Endothelial cell of umbilical vein (primary cell): ENCODE data around the gene BUB1B.

Source experiments
- EZH2 ChIP-seq: IDR thresholded peaks from 2 replicates; pipeline ENCODE4 v1.6.1; 2012; ENCODE audit warnings: borderline replicate concordance, low read depth, mild to moderate bottlenecking, moderate library complexity, low read length, inconsistent platforms; ENCODE audit not compliant: severe bottlenecking
- MYC ChIP-seq: IDR thresholded peaks from one replicate; pipeline ENCODE4 v1.6.1; 2011; ENCODE audit warnings: mild to moderate bottlenecking, low read depth, low read length
- POLR2A ChIP-seq: IDR thresholded peaks from 2 replicates; pipeline ENCODE4 v1.6.1; 2012; ENCODE audit warnings: low read depth, mild to moderate bottlenecking, control low read depth, low read length
- TF ChIP-seq, protein P1 (sequence below), 2 donors: IDR thresholded peaks; 1 replicate in 1 of 2; 2 replicates in 1 of 2; pipeline ENCODE4 v1.5.1; 2011; ENCODE audit warnings: low read length in 2 of 2, mild to moderate bottlenecking in 2 of 2, moderate library complexity in 2 of 2, control low read depth in 1 of 2, inconsistent platforms in 1 of 2, low read depth in 1 of 2; ENCODE audit not compliant: insufficient read depth in 1 of 2; ENCODE audit errors: extremely low read depth in 1 of 2

GRCh38 chr15:40257656-40258450 lies 97.0 kb downstream of the BUB1B start:
- TF ChIP-seq, protein P1, sequence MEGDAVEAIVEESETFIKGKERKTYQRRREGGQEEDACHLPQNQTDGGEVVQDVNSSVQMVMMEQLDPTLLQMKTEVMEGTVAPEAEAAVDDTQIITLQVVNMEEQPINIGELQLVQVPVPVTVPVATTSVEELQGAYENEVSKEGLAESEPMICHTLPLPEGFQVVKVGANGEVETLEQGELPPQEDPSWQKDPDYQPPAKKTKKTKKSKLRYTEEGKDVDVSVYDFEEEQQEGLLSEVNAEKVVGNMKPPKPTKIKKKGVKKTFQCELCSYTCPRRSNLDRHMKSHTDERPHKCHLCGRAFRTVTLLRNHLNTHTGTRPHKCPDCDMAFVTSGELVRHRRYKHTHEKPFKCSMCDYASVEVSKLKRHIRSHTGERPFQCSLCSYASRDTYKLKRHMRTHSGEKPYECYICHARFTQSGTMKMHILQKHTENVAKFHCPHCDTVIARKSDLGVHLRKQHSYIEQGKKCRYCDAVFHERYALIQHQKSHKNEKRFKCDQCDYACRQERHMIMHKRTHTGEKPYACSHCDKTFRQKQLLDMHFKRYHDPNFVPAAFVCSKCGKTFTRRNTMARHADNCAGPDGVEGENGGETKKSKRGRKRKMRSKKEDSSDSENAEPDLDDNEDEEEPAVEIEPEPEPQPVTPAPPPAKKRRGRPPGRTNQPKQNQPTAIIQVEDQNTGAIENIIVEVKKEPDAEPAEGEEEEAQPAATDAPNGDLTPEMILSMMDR (IDR thresholded peaks at IDR 0.05; ENCODE audit: extremely low read depth in 1 of 2, insufficient read depth in 1 of 2, low read depth in 1 of 2, low read length in 2 of 2) = no peak
- no peak for TF ChIP-seq EZH2
- no peak for TF ChIP-seq POLR2A
- TF ChIP-seq MYC = no peak
